Fibroblast of lung (primary cell): ENCODE results near the gene PYY. TPM values are rescaled to one million over a fixed set of nuclear protein-coding genes. Genes with fewer than 3 reads are reported as not detected.

Source experiments
- DNase-seq, 2 donors: peaks; one replicate each; pipeline versions ENCODE4 v3.0.0 to v3.0.0-alpha.2; 2010; ENCODE audit warnings: low read depth in 2 of 2
- H2AFZ ChIP-seq: 2 replicates; pipeline ENCODE4 v1.5.1; 2012; ENCODE audit warnings: low read length, control low read depth, inconsistent platforms
- H3K27ac ChIP-seq: 2 replicates; pipeline ENCODE4 v1.5.1; 2011; ENCODE audit warnings: low read length, control low read depth; ENCODE audit not compliant: insufficient read depth
- H3K27me3 ChIP-seq: 2 replicates; pipeline ENCODE4 v1.5.1; 2011; ENCODE audit warnings: mild to moderate bottlenecking, low read length; ENCODE audit not compliant: control insufficient read depth, insufficient read depth
- H3K36me3 ChIP-seq: 2 replicates; pipeline ENCODE4 v1.5.1; 2011; ENCODE audit warnings: low read length; ENCODE audit not compliant: control insufficient read depth, insufficient read depth
- H3K4me1 ChIP-seq: 2 replicates; pipeline ENCODE4 v1.5.1; 2011; ENCODE audit warnings: low read length; ENCODE audit not compliant: control insufficient read depth, insufficient read depth; ENCODE audit errors: extremely low read depth
- H3K4me2 ChIP-seq: 2 replicates; pipeline ENCODE4 v1.5.1; 2011; ENCODE audit warnings: low read length, control low read depth; ENCODE audit not compliant: insufficient read depth; ENCODE audit errors: extremely low read depth
- H3K4me3 ChIP-seq, 4 experiments: fragments of 200-600 bp in 1 of 4; sonication (generic) in 1 of 4; replicated peaks in 1 of 4; 2 replicates each; pipeline ENCODE4 v1.5.1; 2011 to 2016; ENCODE audit warnings: low read length in 4 of 4, low read depth in 3 of 4, mild to moderate bottlenecking in 3 of 4, control low read depth in 2 of 4, inconsistent platforms in 1 of 4, mixed read lengths in 1 of 4; ENCODE audit not compliant: insufficient read depth in 1 of 4; ENCODE audit errors: control extremely low read depth in 1 of 4
- H3K79me2 ChIP-seq: 2 replicates; pipeline ENCODE4 v1.5.1; 2012; ENCODE audit warnings: mild to moderate bottlenecking, low read length, inconsistent platforms; ENCODE audit not compliant: control insufficient read depth, insufficient read depth
- H3K9ac ChIP-seq: 2 replicates; pipeline ENCODE4 v1.5.1; 2011; ENCODE audit warnings: mild to moderate bottlenecking, low read length, control low read depth; ENCODE audit not compliant: insufficient read depth
- H3K9me3 ChIP-seq: 2 replicates; pipeline ENCODE4 v1.5.1; 2012; ENCODE audit warnings: low read depth, low read length; ENCODE audit not compliant: control insufficient read depth, insufficient read depth
- H4K20me1 ChIP-seq: 2 replicates; pipeline ENCODE4 v1.5.1; 2011; ENCODE audit warnings: low read length; ENCODE audit not compliant: control insufficient read depth, insufficient read depth; ENCODE audit errors: extremely low read depth
- CTCF ChIP-seq, 2 donors: IDR thresholded peaks in 1 of 2; conservative IDR thresholded peaks in 1 of 2; 1 replicate in 1 of 2; 2 replicates in 1 of 2; pipeline ENCODE4 v1.5.1; 2011 to 2012; ENCODE audit warnings: low read length in 2 of 2, control low read depth in 1 of 2, inconsistent platforms in 1 of 2, low read depth in 1 of 2, mild to moderate bottlenecking in 1 of 2
- EZH2 ChIP-seq: IDR thresholded peaks from 2 replicates; pipeline ENCODE4 v1.5.1; 2012; ENCODE audit warnings: low read length, control low read depth, mild to moderate bottlenecking; ENCODE audit errors: missing control alignments
- polyA plus RNA-seq, 2 donors: library from polyadenylated mRNA; depleted of rRNA in 1 of 2; stranded (reverse) in 1 of 2; unstranded in 1 of 2; fragments of >200 nt; gene quantifications; 2 replicates each; pipeline ENCODE4 v1.2.1, GENCODE V29; 2011 to 2012; ENCODE audit warnings: missing spikeins in 1 of 2
- total RNA-seq: library from RNA; depleted of rRNA; stranded (reverse); fragments of >200 nt; gene quantifications from 2 replicates; pipeline ENCODE4 v1.2.1, GENCODE V29; 2014

The PYY gene
- total and polyA plus RNA-seq, 2 donors (not counting 1 experiment from before 2014, with no cell fraction given) = 0.33 TPM; not detected in 1

GRCh38 chr17:43983515-43984411 is 30.0 kb upstream of the PYY start:
- Histone ChIP-seq H3K4me3 (peak overlapping the region in 3 of 4 experiments; percentile 33 to 51 (median 34)), H3K4me2 (peak overlapping the region; percentile 87), H3K27ac (no peak overlapping the region), H3K27me3 (peaks cover 36% of the 10 kb centered on the region), H3K36me3 (no peaks in the 10 kb centered on the region), H3K9me3 (no peaks in the 10 kb centered on the region), H4K20me1 (no peaks in the 10 kb centered on the region), H2AFZ (peak overlapping the region; percentile 2), H3K79me2 (no peaks in the 10 kb centered on the region), H3K4me1 (no peaks in the 10 kb centered on the region), H3K9ac (no peak overlapping the region)
- DNase-seq = no peak
- TF ChIP-seq CTCF (conservative IDR thresholded peaks at IDR 0.05 in 1 of 2, IDR thresholded peaks at IDR 0.05 in 1 of 2; ENCODE audit: low read depth in 1 of 2, low read length in 2 of 2) = peak; percentile 12 to 53
- peak; percentile 81 for TF ChIP-seq EZH2

GRCh38 chr17:43983196-43983514 is 29.4 kb upstream of the PYY start:
- Histone ChIP-seq H3K4me2 (no peak overlapping the region), H2AFZ (no peak overlapping the region), H3K4me3 (peak overlapping the region in 1 of 4 experiments; percentile 26), H3K4me1 (no peaks in the 10 kb centered on the region), H3K79me2 (no peaks in the 10 kb centered on the region), H3K27me3 (peaks cover 36% of the 10 kb centered on the region), H3K36me3 (no peaks in the 10 kb centered on the region), H4K20me1 (no peaks in the 10 kb centered on the region), H3K27ac (no peak overlapping the region), H3K9ac (no peak overlapping the region), H3K9me3 (no peaks in the 10 kb centered on the region)
- no peak for TF ChIP-seq EZH2
- no peak for TF ChIP-seq CTCF (conservative IDR thresholded peaks at IDR 0.05 in 1 of 2, IDR thresholded peaks at IDR 0.05 in 1 of 2; ENCODE audit: low read depth in 1 of 2, low read length in 2 of 2)
- no peak for DNase-seq

GRCh38 chr17:43982171-43982570 is 28.4 kb upstream of the PYY start:
- Histone ChIP-seq H3K9ac (no peak overlapping the region), H3K4me1 (no peaks in the 10 kb centered on the region), H3K27ac (no peak overlapping the region), H3K36me3 (no peaks in the 10 kb centered on the region), H2AFZ (no peak overlapping the region), H4K20me1 (no peaks in the 10 kb centered on the region), H3K4me3 (no peak overlapping the region), H3K9me3 (no peaks in the 10 kb centered on the region), H3K79me2 (no peaks in the 10 kb centered on the region), H3K27me3 (peaks cover 40% of the 10 kb centered on the region), H3K4me2 (no peak overlapping the region)
- DNase-seq = no peak
- TF ChIP-seq EZH2 (no peak), CTCF (conservative IDR thresholded peaks at IDR 0.05 in 1 of 2, IDR thresholded peaks at IDR 0.05 in 1 of 2; ENCODE audit: low read depth in 1 of 2, low read length in 2 of 2) (no peak)
